Gastrocnemius medialis (tissue), 4 donors: ENCODE results near the gene SAE1. TPM values are rescaled to one million over a fixed set of nuclear protein-coding genes. Genes with fewer than 3 reads are reported as not detected.

Experiments
- ATAC-seq, 2 donors: fragments of 150-250 bp; one replicate each; pipeline ENCODE4 v1.9.1; 2016
- DNase-seq, 2 donors: peaks; one replicate each; pipeline ENCODE4 v3.0.0-alpha.2; 2019
- H3K27ac ChIP-seq, 4 donors: fragments of 200-600 bp; sonication (generic); 1 replicate in 1 of 4; 2 replicates in 3 of 4; pipeline ENCODE4 v1.5.1; 2016 to 2018; ENCODE audit warnings: mild to moderate bottlenecking in 2 of 4, moderate library complexity in 1 of 4
- H3K27me3 ChIP-seq, 3 donors: fragments of 200-600 bp; sonication (generic) in 2 of 3; 1 replicate in 1 of 3; 2 replicates in 2 of 3; pipeline versions ENCODE4 v1.5.1 to v1.6.0; 2016 to 2019; ENCODE audit warnings: mild to moderate bottlenecking in 1 of 3, moderate library complexity in 1 of 3
- H3K36me3 ChIP-seq, 2 donors: fragments of 200-600 bp; sonication (generic) in 1 of 2; one replicate each; pipeline ENCODE4 v1.5.1; 2017 to 2018
- H3K4me1 ChIP-seq, 2 donors: fragments of 200-600 bp; sonication (generic) in 1 of 2; one replicate each; pipeline ENCODE4 v1.5.1; 2016 to 2017; ENCODE audit warnings: mild to moderate bottlenecking in 2 of 2
- H3K4me3 ChIP-seq, 4 donors: fragments of 200-600 bp; sonication (generic) in 3 of 4; 1 replicate in 1 of 4; 2 replicates in 3 of 4; pipeline ENCODE4 v1.5.1; 2016 to 2019; ENCODE audit warnings: mild to moderate bottlenecking in 2 of 4
- H3K9me3 ChIP-seq, 3 donors: fragments of 200-600 bp; sonication (generic) in 2 of 3; 1 replicate in 1 of 3; 2 replicates in 2 of 3; pipeline ENCODE4 v1.5.1; 2016 to 2019
- POLR2A ChIP-seq, 2 donors: fragments of 450-650 bp; IDR thresholded peaks; one replicate each; pipeline ENCODE4 v1.6.1; 2017; ENCODE audit warnings: antibody characterized with exemption in 2 of 2, mild to moderate bottlenecking in 2 of 2, moderate library complexity in 2 of 2
- in situ Hi-C, 4 donors: fragments of 200-750 bp; cut with MboI; loops; one replicate each; pipeline versions ENCODE4 v1.15.0 to v1.8.0; 2017; ENCODE audit warnings: low sequenced_read_pairs in 4 of 4
- intact Hi-C: fragments of 100-400 bp; cut with DNase I; formaldehyde crosslinking; loops from one replicate; pipeline ENCODE4 v1.15.1; 2023; ENCODE audit warnings: low total_unique reads
- total RNA-seq, 4 donors: library from RNA; depleted of rRNA; stranded (reverse); fragments of >200 nt; gene quantifications; one replicate each; pipeline versions ENCODE4 v1.1.0 to v1.2.3, GENCODE V29; 2016
- TF ChIP-seq, protein P1 (sequence below), 5 experiments: fragments of 450-650 bp in 3 of 5; fragments of 200-600 bp in 2 of 5; sonication (generic) in 2 of 5; IDR thresholded peaks in 4 of 5; conservative IDR thresholded peaks in 1 of 5; 1 replicate in 4 of 5; 2 replicates in 1 of 5; pipeline ENCODE4 v1.5.1; 2016 to 2019; ENCODE audit warnings: antibody characterized with exemption in 5 of 5, mild to moderate bottlenecking in 3 of 5, moderate library complexity in 3 of 5

The SAE1 gene
- total RNA-seq, 4 donors from 2014 or later, result 29.7 to 74.6 (median 46.4) TPM

DNA sequence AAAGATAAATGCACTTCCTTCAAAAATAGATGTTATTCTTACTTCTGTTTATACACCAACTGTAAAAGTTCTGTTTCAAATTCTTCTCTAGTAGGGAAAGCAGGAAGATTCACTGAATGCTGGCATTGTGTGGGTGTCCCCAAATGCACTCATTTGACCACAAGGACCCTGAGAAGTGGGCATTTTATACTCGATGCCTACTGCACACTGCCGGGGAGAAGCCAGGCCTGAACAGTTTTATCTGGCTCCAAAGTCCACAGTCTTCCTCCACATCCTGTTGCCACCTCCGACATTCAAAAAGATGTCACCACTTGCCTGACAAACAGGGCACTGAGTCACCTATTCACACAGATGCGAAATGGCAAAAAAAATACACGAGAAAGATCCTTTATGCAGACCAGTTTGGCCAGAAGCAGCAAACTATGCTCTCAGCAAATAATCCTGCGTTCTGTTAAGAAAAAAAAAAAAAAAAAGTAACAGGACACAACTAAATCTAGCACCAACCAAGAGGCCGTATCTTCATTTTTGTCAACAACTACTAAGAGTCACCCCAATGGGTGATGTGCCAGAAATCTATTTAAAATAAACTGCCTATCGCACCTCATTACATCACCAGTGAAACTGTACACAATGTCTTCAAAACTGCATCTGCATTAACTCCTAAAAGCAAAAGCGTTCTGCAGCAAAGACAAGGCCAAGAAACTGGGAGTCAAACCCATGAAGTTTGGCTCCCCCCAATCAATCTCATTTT, 23.3 kb upstream of the SAE1 start:
- no peak for TF ChIP-seq POLR2A (IDR thresholded peaks at IDR 0.05)
- TF ChIP-seq, protein P1, sequence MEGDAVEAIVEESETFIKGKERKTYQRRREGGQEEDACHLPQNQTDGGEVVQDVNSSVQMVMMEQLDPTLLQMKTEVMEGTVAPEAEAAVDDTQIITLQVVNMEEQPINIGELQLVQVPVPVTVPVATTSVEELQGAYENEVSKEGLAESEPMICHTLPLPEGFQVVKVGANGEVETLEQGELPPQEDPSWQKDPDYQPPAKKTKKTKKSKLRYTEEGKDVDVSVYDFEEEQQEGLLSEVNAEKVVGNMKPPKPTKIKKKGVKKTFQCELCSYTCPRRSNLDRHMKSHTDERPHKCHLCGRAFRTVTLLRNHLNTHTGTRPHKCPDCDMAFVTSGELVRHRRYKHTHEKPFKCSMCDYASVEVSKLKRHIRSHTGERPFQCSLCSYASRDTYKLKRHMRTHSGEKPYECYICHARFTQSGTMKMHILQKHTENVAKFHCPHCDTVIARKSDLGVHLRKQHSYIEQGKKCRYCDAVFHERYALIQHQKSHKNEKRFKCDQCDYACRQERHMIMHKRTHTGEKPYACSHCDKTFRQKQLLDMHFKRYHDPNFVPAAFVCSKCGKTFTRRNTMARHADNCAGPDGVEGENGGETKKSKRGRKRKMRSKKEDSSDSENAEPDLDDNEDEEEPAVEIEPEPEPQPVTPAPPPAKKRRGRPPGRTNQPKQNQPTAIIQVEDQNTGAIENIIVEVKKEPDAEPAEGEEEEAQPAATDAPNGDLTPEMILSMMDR (IDR thresholded peaks at IDR 0.05 in 4 of 5, conservative IDR thresholded peaks at IDR 0.05 in 1 of 5), result no peak
- H3K27ac ChIP-seq, result peak overlapping the region; percentile 96 to 100 (median 99)

DNA sequence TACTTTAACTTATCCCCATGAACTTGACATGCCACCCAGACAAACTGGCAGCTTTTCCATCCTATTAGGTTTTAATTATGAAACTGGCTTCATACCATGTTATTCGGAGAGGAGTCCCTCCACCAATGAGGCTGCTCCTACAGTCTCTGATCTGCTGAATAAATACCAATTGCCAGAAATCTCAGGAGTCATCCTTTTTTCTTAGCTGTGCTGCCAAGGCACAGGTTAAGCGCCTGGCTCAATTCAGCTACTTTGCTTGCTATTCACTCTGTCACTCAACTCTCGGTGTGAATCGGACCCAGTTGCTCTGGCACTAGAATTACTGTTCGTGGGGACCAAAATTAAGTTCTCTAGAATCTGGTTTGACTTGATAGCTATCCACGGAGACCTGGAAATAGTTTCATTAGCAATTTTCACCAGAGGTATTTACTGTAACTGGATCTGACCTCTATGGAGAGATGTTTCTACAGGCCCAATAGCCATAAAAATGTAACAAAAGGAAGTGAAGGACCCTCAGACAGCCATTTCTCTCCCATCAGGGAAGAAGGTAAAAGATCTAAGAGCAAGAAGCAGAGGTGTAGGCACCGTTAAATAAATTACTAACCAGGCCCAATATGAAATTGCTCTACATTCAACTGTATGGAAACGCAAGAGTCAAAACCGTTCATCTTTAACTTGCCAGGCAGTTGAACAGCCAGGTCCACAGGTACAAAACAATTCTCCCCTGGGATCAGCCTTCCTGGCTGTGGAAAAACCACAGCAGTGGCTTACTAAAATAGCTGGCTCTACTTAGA, 22.5 kb upstream of the SAE1 start:
- in situ Hi-C loops, result no loop called here
- Histone ChIP-seq H3K9me3 (no peaks in the 10 kb centered on the region), H3K36me3 (no peaks in the 10 kb centered on the region), H3K4me1 (peaks cover 69 to 71% of the 10 kb centered on the region in 2 donors), H3K27me3 (no peaks in the 10 kb centered on the region), H3K4me3 (no peak overlapping the region), H3K27ac (peak overlapping the region; percentile 96 to 100 (median 99))
- intact Hi-C loops, result no loop called here
- no peak for DNase-seq
- ATAC-seq, result no peak
- TF ChIP-seq POLR2A (IDR thresholded peaks at IDR 0.05), result no peak
- TF ChIP-seq, protein P1 (IDR thresholded peaks at IDR 0.05 in 4 of 5, conservative IDR thresholded peaks at IDR 0.05 in 1 of 5), result no peak

More for the DNA sequence above, 23.3 kb upstream of the SAE1 start:
- H3K9me3 ChIP-seq, result no peaks in the 10 kb centered on the region
- peaks cover 77 to 79% of the 10 kb centered on the region in 2 donors for H3K4me1 ChIP-seq
- H3K27me3 ChIP-seq, result no peaks in the 10 kb centered on the region
- intact Hi-C loops, result no loop called here
- H3K4me3 ChIP-seq, result no peak overlapping the region
- no peak for DNase-seq
- no peak for ATAC-seq
- H3K36me3 ChIP-seq, result no peaks in the 10 kb centered on the region
- in situ Hi-C loops, result no loop called here

DNA sequence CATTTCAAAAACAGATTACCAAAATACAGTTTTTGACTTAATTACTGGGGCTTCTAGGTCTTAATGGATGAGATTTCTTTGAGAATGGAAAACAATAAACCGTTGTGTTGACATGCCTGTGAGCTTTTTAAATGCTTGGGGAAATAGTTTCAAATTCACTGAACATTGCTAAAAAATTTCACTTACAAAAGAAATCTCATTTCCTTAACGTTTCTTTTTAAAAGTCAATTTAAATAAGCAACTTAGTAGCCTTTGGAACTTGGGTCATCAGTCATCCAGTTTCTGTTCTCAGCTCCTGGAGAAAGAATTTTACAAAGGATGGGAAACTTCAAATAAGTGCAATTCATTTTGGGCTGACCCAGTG, 21.5 kb upstream of the SAE1 start:
- no peak for ATAC-seq
- in situ Hi-C loops (no loop called here), intact Hi-C loops (no loop called here)
- Histone ChIP-seq H3K4me1 (peaks cover 64 to 69% of the 10 kb centered on the region in 2 donors), H3K9me3 (no peaks in the 10 kb centered on the region), H3K27ac (peak overlapping the region; percentile 96 to 100 (median 99)), H3K4me3 (peak overlapping the region in 1 of 4 donors; percentile 1), H3K27me3 (no peaks in the 10 kb centered on the region), H3K36me3 (no peaks in the 10 kb centered on the region)
- DNase-seq, result no peak
- TF ChIP-seq, protein P1 (IDR thresholded peaks at IDR 0.05 in 4 of 5, conservative IDR thresholded peaks at IDR 0.05 in 1 of 5), result no peak
- no peak for TF ChIP-seq POLR2A (IDR thresholded peaks at IDR 0.05)

DNA sequence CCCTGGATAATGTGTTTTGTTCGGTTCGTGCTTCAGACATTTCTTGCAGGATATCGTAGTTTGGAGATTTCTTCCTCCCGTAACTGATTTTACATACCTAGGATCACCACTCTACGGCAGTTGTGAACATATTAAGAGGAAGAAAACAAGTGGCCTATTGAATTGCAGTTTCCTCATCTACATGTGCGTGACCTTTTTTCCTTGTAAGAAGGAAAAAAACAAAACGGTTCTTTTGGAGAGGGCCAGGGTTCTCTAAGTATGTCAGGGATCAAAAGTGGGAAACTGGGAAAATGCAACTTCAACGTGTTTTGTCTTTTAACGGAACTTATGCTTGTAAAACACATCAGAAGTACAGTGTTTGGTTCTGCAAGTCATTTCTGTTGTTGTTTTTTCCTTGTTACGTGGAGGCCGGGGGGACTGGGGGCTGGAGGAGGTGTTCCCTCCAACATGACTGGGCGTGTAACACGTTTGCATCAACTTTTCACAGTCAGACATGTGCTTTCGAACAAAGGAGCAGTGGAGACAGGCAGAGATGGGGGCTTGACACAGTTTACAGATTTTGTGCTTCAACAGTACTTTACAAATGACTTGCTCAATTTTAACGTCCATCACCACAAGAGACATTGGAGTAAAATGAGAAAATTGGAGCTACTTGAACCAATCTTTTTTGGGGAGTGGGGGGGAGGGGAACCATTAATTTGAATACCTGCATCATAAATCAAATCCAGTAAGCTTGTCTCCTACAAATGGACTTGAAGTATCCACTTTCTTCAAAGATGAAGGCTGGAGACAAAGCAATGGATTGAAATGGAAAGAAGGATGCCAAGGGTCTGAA, 20.9 kb upstream of the SAE1 start:
- Histone ChIP-seq H3K4me1 (peaks cover 59 to 63% of the 10 kb centered on the region in 2 donors), H3K9me3 (no peaks in the 10 kb centered on the region)

More for the DNA sequence above, 20.9 kb upstream of the SAE1 start:
- DNase-seq, result no peak
- ATAC-seq, result no peak
- in situ Hi-C loops, result loop anchor here in 1 of 4 donors (10.0 kb wide), 1 partner anchor 255 kb away; the partner anchor contains the start of gene AP2S1
- TF ChIP-seq, protein P1 (IDR thresholded peaks at IDR 0.05 in 4 of 5, conservative IDR thresholded peaks at IDR 0.05 in 1 of 5), result no peak
- peak in 1 of 2 donors; percentile 9 for TF ChIP-seq POLR2A (IDR thresholded peaks at IDR 0.05)
- Histone ChIP-seq H3K36me3 (no peaks in the 10 kb centered on the region), H3K27ac (peak overlapping the region; percentile 96 to 100 (median 99)), H3K27me3 (no peaks in the 10 kb centered on the region), H3K4me3 (peak overlapping the region; percentile 87 to 100 (median 98))
- intact Hi-C loops, result loop anchor here (5.0 kb wide), 2 partner anchors 1522 to 1963 kb away; partner anchors contain the start of gene KCNA7
